ENCODE data around the gene MFNG.

DNA sequence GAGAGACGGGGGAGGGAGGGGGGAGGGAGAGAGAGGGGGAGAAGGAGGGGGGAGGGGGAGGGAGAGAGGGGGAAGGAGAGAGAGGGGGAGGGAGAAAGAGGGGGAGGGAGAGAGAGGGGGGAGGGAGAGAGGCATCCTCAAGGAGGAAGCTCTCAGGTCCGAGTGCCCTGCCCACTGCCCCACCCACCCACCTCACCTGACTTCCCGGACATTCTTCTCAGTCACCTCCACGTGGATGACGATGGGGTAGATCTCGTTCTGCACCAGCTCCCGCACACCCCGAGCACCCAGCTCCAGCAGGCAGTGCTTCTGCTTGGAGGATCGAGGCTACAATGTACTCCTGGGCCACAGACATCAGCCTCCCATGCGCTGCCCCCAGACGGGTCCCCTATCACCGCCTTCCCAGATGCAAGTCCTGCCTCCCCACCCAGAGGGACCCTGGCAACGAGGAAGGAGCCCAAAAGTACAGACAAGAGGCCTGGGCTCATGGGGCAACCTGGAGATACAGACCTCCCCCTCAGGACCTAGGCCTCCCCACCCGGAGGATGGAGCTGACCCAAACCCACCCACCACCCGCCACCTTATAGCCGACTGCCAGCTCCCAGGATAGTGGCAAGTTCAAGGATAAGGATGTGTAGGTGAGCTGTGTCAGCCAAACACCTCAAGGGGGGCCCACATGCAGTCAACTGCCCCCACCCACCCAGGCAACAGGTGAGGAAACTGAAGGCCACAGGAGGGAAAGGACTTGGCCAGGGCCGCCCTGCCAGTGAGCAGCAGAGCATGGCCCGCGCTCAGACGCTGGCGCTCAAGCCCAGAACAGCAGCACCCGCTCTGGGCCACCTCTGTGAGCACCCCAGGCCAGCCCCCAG lies 5.6 kb upstream of the MFNG start:
- TF ChIP-seq POLR2A (IDR thresholded peaks at IDR 0.05) = no peak
- TF ChIP-seq, protein P1, sequence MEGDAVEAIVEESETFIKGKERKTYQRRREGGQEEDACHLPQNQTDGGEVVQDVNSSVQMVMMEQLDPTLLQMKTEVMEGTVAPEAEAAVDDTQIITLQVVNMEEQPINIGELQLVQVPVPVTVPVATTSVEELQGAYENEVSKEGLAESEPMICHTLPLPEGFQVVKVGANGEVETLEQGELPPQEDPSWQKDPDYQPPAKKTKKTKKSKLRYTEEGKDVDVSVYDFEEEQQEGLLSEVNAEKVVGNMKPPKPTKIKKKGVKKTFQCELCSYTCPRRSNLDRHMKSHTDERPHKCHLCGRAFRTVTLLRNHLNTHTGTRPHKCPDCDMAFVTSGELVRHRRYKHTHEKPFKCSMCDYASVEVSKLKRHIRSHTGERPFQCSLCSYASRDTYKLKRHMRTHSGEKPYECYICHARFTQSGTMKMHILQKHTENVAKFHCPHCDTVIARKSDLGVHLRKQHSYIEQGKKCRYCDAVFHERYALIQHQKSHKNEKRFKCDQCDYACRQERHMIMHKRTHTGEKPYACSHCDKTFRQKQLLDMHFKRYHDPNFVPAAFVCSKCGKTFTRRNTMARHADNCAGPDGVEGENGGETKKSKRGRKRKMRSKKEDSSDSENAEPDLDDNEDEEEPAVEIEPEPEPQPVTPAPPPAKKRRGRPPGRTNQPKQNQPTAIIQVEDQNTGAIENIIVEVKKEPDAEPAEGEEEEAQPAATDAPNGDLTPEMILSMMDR (IDR thresholded peaks at IDR 0.05) = no peak
